IMR-90 (cell line): Measurements from ENCODE around the gene SLC5A10. TPM values are rescaled to one million over a fixed set of nuclear protein-coding genes. Genes with fewer than 3 reads are reported as not detected.
A peak's percentile ranks its signal among the peaks of the same experiment; 100 is the strongest.

Source experiments
- ATAC-seq: fragments of 200-7000 bp; cut with Tn5 transposase; 2 replicates; pipeline ENCODE4 v1.9.1; 2020; ENCODE audit warnings: low read depth, mild to moderate bottlenecking, moderate library complexity
- BruUV-seq: library from RNA; stranded (reverse); fragments of 400-500 nt; replicated peaks from 2 replicates; lab custom pipeline; 2021; lab: Mats Ljungman, UMichigan
- CTCF ChIA-PET: fragments of 300-600 bp; formaldehyde crosslinking; extraction: SDS; loops from one replicate; lab custom pipeline; 2021; ENCODE audit warnings: antibody characterized with exemption; lab: Yijun Ruan, JAX
- POLR2A ChIA-PET: fragments of 300-600 bp; sonication (Branson Sonifier 250); formaldehyde crosslinking; loops from one replicate; lab custom pipeline; 2022; ENCODE audit warnings: antibody characterized with exemption; ENCODE audit not compliant: unreplicated experiment; lab: Charles Lee
- DNase-seq: peaks from one replicate; pipeline ENCODE4 v3.0.0; 2013
- H2AFZ ChIP-seq: replicated peaks from 2 replicates; pipeline ENCODE3; 2013; ENCODE audit warnings: low read length, mild to moderate bottlenecking; ENCODE audit not compliant: poor library complexity
- H2AK5ac ChIP-seq: 2 replicates; pipeline ENCODE4 v1.6.1; 2013; ENCODE audit warnings: low read depth, low read length, inconsistent platforms
- H2AK9ac ChIP-seq: replicated peaks from 2 replicates; pipeline ENCODE3; 2013; ENCODE audit warnings: mild to moderate bottlenecking, low read depth, low read length, moderate library complexity; ENCODE audit not compliant: poor library complexity
- H2BK120ac ChIP-seq: 2 replicates; pipeline ENCODE4 v1.6.1; 2013; ENCODE audit warnings: low read depth, low read length, inconsistent platforms
- H2BK15ac ChIP-seq: 3 replicates; pipeline ENCODE4 v1.6.1; 2013; ENCODE audit warnings: low read depth, low read length, inconsistent platforms
- H2BK20ac ChIP-seq: 2 replicates; pipeline ENCODE4 v1.6.1; 2013; ENCODE audit warnings: low read depth, mild to moderate bottlenecking, inconsistent platforms, low read length, moderate library complexity
- H2BK5ac ChIP-seq: 2 replicates; pipeline ENCODE4 v1.6.1; 2013; ENCODE audit warnings: mild to moderate bottlenecking, low read depth, low read length, inconsistent platforms; ENCODE audit not compliant: poor library complexity, severe bottlenecking
- H3K14ac ChIP-seq: replicated peaks from 2 replicates; pipeline ENCODE4 v1.6.1; 2013; ENCODE audit warnings: low read depth, low read length, inconsistent platforms
- H3K18ac ChIP-seq: 2 replicates; pipeline ENCODE4 v1.6.1; 2013; ENCODE audit warnings: low read depth, low read length, control low read depth
- H3K23ac ChIP-seq: 2 replicates; pipeline ENCODE4 v1.6.1; 2013; ENCODE audit warnings: low read depth, low read length, inconsistent platforms
- H3K27ac ChIP-seq: 2 replicates; pipeline ENCODE4 v1.5.1; 2013; ENCODE audit warnings: mild to moderate bottlenecking, control low read depth, low read length; ENCODE audit not compliant: insufficient read depth
- H3K27me3 ChIP-seq: 2 replicates; pipeline ENCODE4 v1.6.1; 2013; ENCODE audit warnings: low read length; ENCODE audit not compliant: control insufficient read depth, insufficient read depth
- H3K36me3 ChIP-seq: 2 replicates; pipeline ENCODE4 v1.6.1; 2013; ENCODE audit warnings: low read length, mixed read lengths; ENCODE audit not compliant: control insufficient read depth, insufficient read depth
- H3K4ac ChIP-seq: 2 replicates; pipeline ENCODE4 v1.6.1; 2013; ENCODE audit warnings: low read depth, low read length, inconsistent platforms
- H3K4me1 ChIP-seq: 2 replicates; pipeline ENCODE4 v1.6.1; 2013; ENCODE audit warnings: low read length, mixed read lengths; ENCODE audit not compliant: control insufficient read depth, insufficient read depth
- H3K4me2 ChIP-seq: 2 replicates; pipeline ENCODE4 v1.6.1; 2013; ENCODE audit warnings: low read depth, mild to moderate bottlenecking, control low read depth, low read length, moderate library complexity
- H3K4me3 ChIP-seq: 2 replicates; pipeline ENCODE4 v1.5.1; 2013; ENCODE audit warnings: low read depth, mild to moderate bottlenecking, control low read depth, low read length, moderate library complexity; ENCODE audit not compliant: insufficient read depth
- H3K56ac ChIP-seq: 2 replicates; pipeline ENCODE4 v1.6.1; 2013; ENCODE audit warnings: low read length, inconsistent platforms; ENCODE audit not compliant: insufficient read depth; ENCODE audit errors: extremely low read depth
- H3K79me1 ChIP-seq, 2 experiments: 2 replicates each; pipeline ENCODE4 v1.6.1; 2013; ENCODE audit warnings: low read length in 2 of 2, inconsistent platforms in 1 of 2, low read depth in 1 of 2
- H3K9ac ChIP-seq: 2 replicates; pipeline ENCODE4 v1.6.1; 2013; ENCODE audit warnings: low read depth, low read length, control low read depth
- H3K9me1 ChIP-seq: 2 replicates; pipeline ENCODE4 v1.6.1; 2013; ENCODE audit warnings: low read length, inconsistent platforms; ENCODE audit not compliant: insufficient read depth
- H3K9me3 ChIP-seq: 2 replicates; pipeline ENCODE4 v1.6.1; 2013; ENCODE audit warnings: low read length; ENCODE audit not compliant: control insufficient read depth, insufficient read depth
- H4K20me1 ChIP-seq: 2 replicates; pipeline ENCODE4 v1.6.1; 2013; ENCODE audit warnings: low read length, inconsistent platforms; ENCODE audit not compliant: insufficient read depth
- H4K5ac ChIP-seq: 2 replicates; pipeline ENCODE4 v1.6.1; 2013; ENCODE audit warnings: mild to moderate bottlenecking, low read depth, low read length, control low read depth
- H4K8ac ChIP-seq, 2 experiments: 2 replicates each; pipeline ENCODE4 v1.6.1; 2013; ENCODE audit warnings: low read depth in 2 of 2, low read length in 2 of 2, control low read depth in 1 of 2, inconsistent platforms in 1 of 2
- H4K91ac ChIP-seq: 2 replicates; pipeline ENCODE4 v1.6.1; 2013; ENCODE audit warnings: low read depth, low read length, inconsistent platforms; ENCODE audit not compliant: insufficient read depth
- BHLHE40 ChIP-seq: fragments of 150-350 bp; IDR thresholded peaks from 2 replicates; pipeline ENCODE4 v1.6.1; 2016; ENCODE audit warnings: mild to moderate bottlenecking, low read depth, low read length
- CEBPB ChIP-seq: IDR thresholded peaks from 2 replicates; pipeline ENCODE4 v1.6.1; 2012; ENCODE audit warnings: low read depth, low read length, improper control_type of control experiment
- CHD1 ChIP-seq: IDR thresholded peaks from 2 replicates; pipeline ENCODE4 v1.6.1; 2012; ENCODE audit warnings: low read depth, low read length, improper control_type of control experiment
- CTCF ChIP-seq: conservative IDR thresholded peaks from 2 replicates; pipeline ENCODE4 v1.5.1; 2012; ENCODE audit warnings: mild to moderate bottlenecking, low read depth, low read length, improper control_type of control experiment
- ELK1 ChIP-seq: fragments of 150-350 bp; IDR thresholded peaks from 2 replicates; pipeline ENCODE4 v1.6.1; 2016; ENCODE audit warnings: low read depth, mild to moderate bottlenecking, low read length, moderate library complexity, borderline replicate concordance
- FOS ChIP-seq: fragments of 150-350 bp; IDR thresholded peaks from 2 replicates; pipeline ENCODE4 v1.6.1; 2016; ENCODE audit warnings: low read depth, low read length
- MAFK ChIP-seq: IDR thresholded peaks from 2 replicates; pipeline ENCODE4 v1.6.1; 2012; ENCODE audit warnings: low read depth, low read length, improper control_type of control experiment
- MAZ ChIP-seq: IDR thresholded peaks from 2 replicates; pipeline ENCODE4 v1.6.1; 2012; ENCODE audit warnings: low read depth, mild to moderate bottlenecking, low read length, improper control_type of control experiment, moderate library complexity, borderline replicate concordance
- MXI1 ChIP-seq: IDR thresholded peaks from 2 replicates; pipeline ENCODE4 v1.6.1; 2012; ENCODE audit warnings: low read depth, mild to moderate bottlenecking, low read length, moderate library complexity, borderline replicate concordance
- NFE2L2 ChIP-seq: fragments of 150-350 bp; IDR thresholded peaks from 2 replicates; pipeline ENCODE4 v1.6.1; 2016; ENCODE audit warnings: low read depth, mild to moderate bottlenecking, low read length
- POLR2A ChIP-seq: IDR thresholded peaks from 2 replicates; pipeline ENCODE4 v1.6.1; 2012; ENCODE audit warnings: mild to moderate bottlenecking, low read depth, low read length
- RAD21 ChIP-seq: IDR thresholded peaks from 2 replicates; pipeline ENCODE4 v1.6.1; 2012; ENCODE audit warnings: low read length, improper control_type of control experiment
- RCOR1 ChIP-seq: IDR thresholded peaks from 2 replicates; pipeline ENCODE4 v1.6.1; 2012; ENCODE audit warnings: mild to moderate bottlenecking, low read length, improper control_type of control experiment; ENCODE audit not compliant: insufficient replicate concordance
- RFX5 ChIP-seq: IDR thresholded peaks from 2 replicates; pipeline ENCODE4 v1.8.0; 2012; ENCODE audit warnings: low read depth, mild to moderate bottlenecking, low read length, moderate library complexity
- SMC3 ChIP-seq: fragments of 150-350 bp; IDR thresholded peaks from 2 replicates; pipeline ENCODE4 v1.6.1; 2016; ENCODE audit warnings: low read depth, mild to moderate bottlenecking, antibody characterized with exemption, low read length, moderate library complexity
- USF2 ChIP-seq: fragments of 150-350 bp; IDR thresholded peaks from 2 replicates; pipeline ENCODE4 v1.6.1; 2017; ENCODE audit warnings: mild to moderate bottlenecking, antibody characterized with exemption, low read length, low read depth
- WGBS, 2 experiments: methylation state at CpG; one replicate each; pipeline versions ENCODE4 v1.1.5 to v1.1.7; 2013; ENCODE audit warnings: missing lambda C conversion rate in 2 of 2; ENCODE audit not compliant: insufficient read length in 1 of 2; ENCODE audit errors: extremely low coverage in 2 of 2; 5-methylcytosine and 5-hydroxymethylcytosine counted together
- dilution Hi-C: fragments of 300-500 bp; cut with HindIII; formaldehyde crosslinking; loops from one replicate; pipeline ENCODE4 v1.14.3; 2018; ENCODE audit warnings: low sequenced_read_pairs; ENCODE audit not compliant: unreplicated experiment
- in situ Hi-C: fragments of 300-500 bp; cut with MboI; formaldehyde crosslinking; loops from 3 replicates; pipeline ENCODE4 v1.14.3; 2019; ENCODE audit warnings: low sequenced_read_pairs, inconsistent platforms, mixed read lengths
- intact Hi-C: fragments of 100-400 bp; cut with micrococcal nuclease; formaldehyde crosslinking; loops from 2 replicates; pipeline ENCODE4 v1.10.0; 2022
- polyA plus RNA-seq, 3 experiments: library from polyadenylated mRNA; depleted of rRNA; stranded (reverse); fragments of >200 nt; gene quantifications; 2 replicates each; pipeline ENCODE4 v1.2.3, GENCODE V29; 2012; ENCODE audit warnings: low replicate concordance in 1 of 3
- total RNA-seq: library from RNA; depleted of rRNA; stranded (reverse); fragments of >200 nt; gene quantifications from 2 replicates; pipeline ENCODE4 v1.2.3, GENCODE V29; 2012

SLC5A10 gene
- total and polyA plus RNA-seq, 2 of the 4 experiments (the other 2 are of a cell fraction) = not detected

GRCh38 chr17:18971801-18972200 is 19.8 kb downstream of the SLC5A10 start:
- Histone ChIP-seq H3K9me3 (no peaks in the 10 kb centered on the region), H3K4me2 (no peak overlapping the region), H2AFZ (peak overlapping the region; percentile 11), H3K4me3 (no peak overlapping the region), H3K14ac (no peak overlapping the region), H3K56ac (no peak overlapping the region), H3K27ac (no peak overlapping the region), H4K91ac (no peak overlapping the region), H4K20me1 (no peaks in the 10 kb centered on the region), H3K9ac (no peak overlapping the region), H4K5ac (no peak overlapping the region), H3K79me1 (peaks cover 12 to 24% of the 10 kb centered on the region in 2 experiments), H2BK20ac (no peak overlapping the region), H3K23ac (no peak overlapping the region), H2BK15ac (no peak overlapping the region), H3K4me1 (peaks cover 11% of the 10 kb centered on the region), H2AK5ac (no peak overlapping the region), H2BK120ac (no peak overlapping the region), H3K36me3 (peaks cover 32% of the 10 kb centered on the region), H3K18ac (no peak overlapping the region), H4K8ac (no peak overlapping the region), H3K27me3 (no peaks in the 10 kb centered on the region), H2AK9ac (no peak overlapping the region), H2BK5ac (no peak overlapping the region), H3K4ac (no peak overlapping the region), H3K9me1 (peaks cover 9% of the 10 kb centered on the region)
- TF ChIP-seq FOS = no peak
- TF ChIP-seq RAD21 = no peak
- no peak for TF ChIP-seq POLR2A
- no peak for TF ChIP-seq CTCF
- TF ChIP-seq CHD1 = no peak
- TF ChIP-seq RFX5 = no peak
- no peak for TF ChIP-seq NFE2L2
- TF ChIP-seq RCOR1 = no peak
- TF ChIP-seq SMC3 = no peak
- TF ChIP-seq MAFK = no peak
- TF ChIP-seq ELK1 = no peak
- TF ChIP-seq CEBPB = no peak
- TF ChIP-seq BHLHE40 = no peak
- no peak for TF ChIP-seq MAZ
- no peak for TF ChIP-seq MXI1
- TF ChIP-seq USF2 = no peak
- no TSS peak for BruUV-seq
- no peak for ATAC-seq
- in situ Hi-C loops = no loop called here
- ChIA-PET POLR2A (no interaction called here), CTCF (no interaction called here)
- 100% methylated on average over 3 of the region's 7 CpGs; no CpG with 5 or more reads in 1 of the 2 experiments for WGBS, 2 experiments
- no peak for DNase-seq
- intact Hi-C loops = no loop called here
- dilution Hi-C loops = no loop called here
